ENCODE measurements around the gene DCTD. TPM values are rescaled to one million over a fixed set of nuclear protein-coding genes. Genes with fewer than 3 reads are reported as not detected.

Gene DCTD
- total RNA-seq, 2 donors from 2014 or later = 27.0 to 39.7 TPM

Other genes starting within 250 kb of the DCTD start
- 10 to 100 TPM; 24.4 to 30.3 TPM for gene WWC2, start 181.9 kb upstream of the DCTD start, total RNA-seq

Measured in body of pancreas (tissue), 2 donors.